NB4 (cell line): ENCODE data around the gene ALS2CL.

Experiments used
- DNase-seq: peaks from one replicate; pipeline ENCODE4 v3.0.0; 2010; ENCODE audit warnings: low read depth
- H3K4me3 ChIP-seq: one replicate; pipeline ENCODE4 v1.5.1; 2011; ENCODE audit warnings: mild to moderate bottlenecking, low read depth, low read length, moderate library complexity
- CTCF ChIP-seq: IDR thresholded peaks from one replicate; pipeline ENCODE4 v1.5.1; 2012; ENCODE audit warnings: low read depth, low read length
- MAX ChIP-seq: IDR thresholded peaks from 2 replicates; pipeline ENCODE4 v1.6.1; 2011; ENCODE audit warnings: low read depth, low read length
- MYC ChIP-seq: IDR thresholded peaks from 2 replicates; pipeline ENCODE4 v1.6.1; 2011; ENCODE audit warnings: low read depth, low read length
- POLR2A ChIP-seq: IDR thresholded peaks from 2 replicates; pipeline ENCODE4 v1.6.1; 2011; ENCODE audit warnings: mild to moderate bottlenecking; ENCODE audit not compliant: insufficient read length; ENCODE audit errors: extremely low read depth

ALS2CL gene

GRCh38 chr3:46628901-46629369 lies 64.5 kb downstream of the ALS2CL start:
- no peak overlapping the region for H3K4me3 ChIP-seq
- no peak for TF ChIP-seq MAX
- TF ChIP-seq CTCF: no peak
- TF ChIP-seq POLR2A: no peak
- no peak for TF ChIP-seq MYC
- DNase-seq: peak; percentile 34

GRCh38 chr3:46627078-46627477 lies 66.4 kb downstream of the ALS2CL start:
- no peak for TF ChIP-seq MYC
- TF ChIP-seq CTCF: no peak
- no peak for TF ChIP-seq POLR2A
- TF ChIP-seq MAX: no peak
- H3K4me3 ChIP-seq: no peak overlapping the region
- no peak for DNase-seq

- TF ChIP-seq POLR2A: no peak
- TF ChIP-seq MYC: no peak
- TF ChIP-seq MAX: no peak
- no peak for TF ChIP-seq CTCF
- no peak overlapping the region for H3K4me3 ChIP-seq
- no peak for DNase-seq
Observed at GRCh38 chr3:46626039-46626438, 67.4 kb downstream of the ALS2CL start.

GRCh38 chr3:46624975-46625490 lies 68.4 kb downstream of the ALS2CL start:
- no peak for DNase-seq
- TF ChIP-seq POLR2A (no peak), MAX (no peak), MYC (no peak), CTCF (no peak)
- H3K4me3 ChIP-seq: no peak overlapping the region

- no peak overlapping the region for H3K4me3 ChIP-seq
- TF ChIP-seq MYC (no peak), CTCF (no peak), POLR2A (no peak), MAX (no peak)
- DNase-seq: no peak
Observed at GRCh38 chr3:46624533-46624932, 68.9 kb downstream of the ALS2CL start.
